Adrenal gland (tissue), 12 donors: Measurements from ENCODE around the gene EXOC4. TPM values are rescaled to one million over a fixed set of nuclear protein-coding genes. Genes with fewer than 3 reads are reported as not detected.

Experiments
- DNase-seq, 7 donors: peaks; one replicate each; pipeline ENCODE4 v3.0.0-alpha.2; 2019 to 2020
- H3K27ac ChIP-seq, 5 donors: fragments of 200-600 bp; sonication (generic) in 4 of 5; 1 replicate in 3 of 5; 2 replicates in 2 of 5; pipeline versions ENCODE4 v1.5.1 to v1.8.0; 2016 to 2020; ENCODE audit warnings: mild to moderate bottlenecking in 1 of 5
- H3K27me3 ChIP-seq: fragments of 200-600 bp; 2 replicates; pipeline ENCODE4 v1.8.0; 2021
- H3K36me3 ChIP-seq, 2 donors: fragments of 200-600 bp; replicated peaks in 1 of 2; 1 replicate in 1 of 2; 2 replicates in 1 of 2; pipeline versions ENCODE4 v1.5.1 to v1.8.0; 2018 to 2022
- H3K4me1 ChIP-seq, 2 donors: fragments of 200-600 bp; replicated peaks in 1 of 2; 1 replicate in 1 of 2; 2 replicates in 1 of 2; pipeline versions ENCODE4 v1.5.1 to v1.8.0; 2018 to 2021
- H3K4me3 ChIP-seq, 4 donors: fragments of 200-600 bp; sonication (generic) in 3 of 4; one replicate each; pipeline ENCODE4 v1.5.1; 2016 to 2018
- H3K9me3 ChIP-seq, 3 donors: fragments of 200-600 bp; sonication (generic) in 1 of 3; replicated peaks in 1 of 3; 1 replicate in 2 of 3; 2 replicates in 1 of 3; pipeline versions ENCODE4 v1.5.1 to v1.8.0; 2016 to 2021
- CTCF ChIP-seq, 6 experiments: fragments of 450-650 bp in 4 of 6; fragments of 200-600 bp in 2 of 6; sonication (generic) in 1 of 6; IDR thresholded peaks; 1 replicate in 5 of 6; 2 replicates in 1 of 6; pipeline versions ENCODE4 v1.5.1 to v1.8.0; 2016 to 2021; ENCODE audit warnings: antibody characterized with exemption in 6 of 6, mild to moderate bottlenecking in 2 of 6, moderate library complexity in 1 of 6
- POLR2A ChIP-seq, 2 donors: fragments of 450-650 bp; IDR thresholded peaks; one replicate each; pipeline ENCODE4 v1.6.1; 2017; ENCODE audit warnings: antibody characterized with exemption in 2 of 2, mild to moderate bottlenecking in 2 of 2, moderate library complexity in 1 of 2
- WGBS, 4 donors: extraction: QIAGEN DNeasy Blood & Tissue Kit in 2 of 4; methylation state at CpG; one replicate each; pipeline versions ENCODE4 v1.1.5 to v1.1.7; 2013 to 2017; 5-methylcytosine and 5-hydroxymethylcytosine counted together
- intact Hi-C, 2 donors: fragments of 100-400 bp; cut with DNase I; formaldehyde crosslinking; loops; one replicate each; pipeline versions ENCODE4 v1.14.1 to v1.15.0; 2022 to 2023
- polyA plus RNA-seq, 3 donors: library from polyadenylated mRNA; stranded (reverse); fragments of 200-250 nt in 2 of 3; fragments of 350-450 nt in 1 of 3; fragmentation: Illumina TruSeq in 1 of 3; extraction: RNeasy Lipid Tissue Mini Kit (QIAGEN cat#74804) in 1 of 3; gene quantifications; one replicate each; pipeline ENCODE4 v1.2.3, GENCODE V29; 2013 to 2014
- total RNA-seq, 9 donors: library from RNA; depleted of rRNA in 4 of 9; stranded (reverse); fragments of >200 nt in 4 of 9; fragments of 120-200 nt in 1 of 9; fragmentation: NEBNext Ultra II Directional in 1 of 9; extraction: Animal tissue kit (Norgen Biotek cat#: 25700) in 1 of 9; gene quantifications; one replicate each; pipeline versions ENCODE4 v1.1.0 to v1.2.4, GENCODE V29; 2013 to 2023
- donor health status: healthy with polysubstance abuse.
- donor health status: Bipolar disorder and iron deficiency.
- donor health status: DM: yes; HTN: yes; CAD: no.
- donor health status: DM: no; HTN: no; CAD: no.
- donor health status: DM: no; HTN: no; CAD: no.
- donor health status: DM: yes; HTN: yes; CAD: no.

The EXOC4 gene
- total and polyA plus RNA-seq, 12 donors, result 12.5 to 93.8 (median 67.4) TPM

GRCh38 chr7:133428326-133428725 lies 175.4 kb downstream of the EXOC4 start:
- H3K36me3 ChIP-seq, result no peaks in the 10 kb centered on the region
- H3K9me3 ChIP-seq, result no peaks in the 10 kb centered on the region
- H3K4me1 ChIP-seq, result no peaks in the 10 kb centered on the region
- H3K27ac ChIP-seq, result no peak overlapping the region
- no peak for TF ChIP-seq POLR2A (IDR thresholded peaks at IDR 0.05)
- no peak for TF ChIP-seq CTCF (IDR thresholded peaks at IDR 0.05)
- intact Hi-C loops, result no loop called here
- DNase-seq, result no peak
- H3K4me3 ChIP-seq, result no peak overlapping the region
- WGBS, 4 donors, result 93 to 98% (median 97%) methylated on average over 2 of the region's 2 CpGs
- H3K27me3 ChIP-seq, result no peaks in the 10 kb centered on the region

- Histone ChIP-seq H3K27ac (no peak overlapping the region), H3K9me3 (no peaks in the 10 kb centered on the region), H3K4me3 (no peak overlapping the region), H3K4me1 (peaks cover 0 to under 1% of the 10 kb centered on the region in 2 donors), H3K27me3 (no peaks in the 10 kb centered on the region), H3K36me3 (no peaks in the 10 kb centered on the region)
- TF ChIP-seq CTCF (IDR thresholded peaks at IDR 0.05) (no peak), POLR2A (IDR thresholded peaks at IDR 0.05) (no peak)
- intact Hi-C loops, result no loop called here
- no peak for DNase-seq
- 92 to 96% (median 95%) methylated on average over 3 of the region's 3 CpGs for WGBS, 4 donors
These were observed 176.0 kb downstream of the EXOC4 start for GRCh38 chr7:133428876-133429275.

- H3K27me3 ChIP-seq, result no peaks in the 10 kb centered on the region
- no peak overlapping the region for H3K4me3 ChIP-seq
- WGBS, 4 donors, result 95 to 98% (median 96%) methylated on average over 3 of the region's 3 CpGs
- intact Hi-C loops, result no loop called here
- H3K36me3 ChIP-seq, result no peaks in the 10 kb centered on the region
- TF ChIP-seq POLR2A (IDR thresholded peaks at IDR 0.05), result no peak
- H3K27ac ChIP-seq, result no peak overlapping the region
- H3K4me1 ChIP-seq, result peaks cover 0 to 6% of the 10 kb centered on the region in 2 donors
- no peak for DNase-seq
- H3K9me3 ChIP-seq, result no peaks in the 10 kb centered on the region
These were observed 176.5 kb downstream of the EXOC4 start for GRCh38 chr7:133429371-133429770.

GRCh38 chr7:133431134-133431724 lies 178.4 kb downstream of the EXOC4 start:
- Histone ChIP-seq H3K9me3 (no peaks in the 10 kb centered on the region), H3K4me3 (no peak overlapping the region), H3K27me3 (no peaks in the 10 kb centered on the region), H3K36me3 (no peaks in the 10 kb centered on the region), H3K27ac (no peak overlapping the region), H3K4me1 (peaks cover 0 to 10% of the 10 kb centered on the region in 2 donors)
- intact Hi-C loops, result no loop called here
- no peak for DNase-seq
- 94 to 96% (median 95%) methylated on average over 1 of the region's 1 CpG for WGBS, 4 donors
- no peak for TF ChIP-seq POLR2A (IDR thresholded peaks at IDR 0.05)
- TF ChIP-seq CTCF (IDR thresholded peaks at IDR 0.05), result no peak

- TF ChIP-seq POLR2A (IDR thresholded peaks at IDR 0.05) (no peak), CTCF (IDR thresholded peaks at IDR 0.05) (no peak)
- peaks cover 0 to 15% of the 10 kb centered on the region in 2 donors for H3K4me1 ChIP-seq
- H3K9me3 ChIP-seq, result no peaks in the 10 kb centered on the region
- H3K27ac ChIP-seq, result no peak overlapping the region
- intact Hi-C loops, result no loop called here
- no peaks in the 10 kb centered on the region for H3K36me3 ChIP-seq
- no peaks in the 10 kb centered on the region for H3K27me3 ChIP-seq
- no peak for DNase-seq
- 95 to 98% (median 97%) methylated on average over 4 of the region's 4 CpGs for WGBS, 4 donors
- H3K4me3 ChIP-seq, result no peak overlapping the region
These were observed 180.4 kb downstream of the EXOC4 start for GRCh38 chr7:133433165-133433812.
